Measurements from ENCODE around the gene ZNF784.

The ZNF784 gene

GRCh38 chr19:55636723-55637122, 12.4 kb upstream of the ZNF784 start:
- ChIA-PET CTCF (interaction anchor here (1.0 to 1.7 kb wide), 2 partner anchors 85 to 169 kb away, joined by 3 to 9 read pairs; no protein-coding TSS in a partner anchor), POLR2A (ENCODE audit: low non-redundant PET) (interaction anchor here (0.6 to 1.0 kb wide), 2 partner anchors 12 to 18 kb away, joined by 3 to 7 read pairs; no protein-coding TSS in a partner anchor)
- no peak for DNase-seq (ENCODE audit: low spot score)
- H3K27ac ChIP-seq: peak overlapping the region; percentile 45
- no peak for TF ChIP-seq CTCF (conservative IDR thresholded peaks at IDR 0.05; ENCODE audit: low read depth)

- POLR2A ChIA-PET (ENCODE audit: low non-redundant PET): interaction anchor here (0.6 kb wide), 1 partner anchor 11 kb away, joined by 7 read pairs; no protein-coding TSS in a partner anchor
- peak overlapping the region; percentile 80 for H3K27ac ChIP-seq
- TF ChIP-seq CTCF (conservative IDR thresholded peaks at IDR 0.05; ENCODE audit: low read depth): no peak
- CTCF ChIA-PET: interaction anchor here (1.0 to 1.7 kb wide), 2 partner anchors 84 to 168 kb away, joined by 3 to 9 read pairs; no protein-coding TSS in a partner anchor
- DNase-seq (ENCODE audit: low spot score): no peak
Observed at GRCh38 chr19:55635856-55636440, 11.6 kb upstream of the ZNF784 start.

- DNase-seq (ENCODE audit: low spot score): no peak
- POLR2A ChIA-PET (ENCODE audit: low non-redundant PET): interaction anchor here (0.7 kb wide), 1 partner anchor 40 kb away, joined by 3 read pairs; no protein-coding TSS in a partner anchor
- CTCF ChIA-PET: interaction anchor here (0.8 kb wide), 1 partner anchor 29 kb away, joined by 5 read pairs; no protein-coding TSS in a partner anchor
- peak overlapping the region; percentile 80 for H3K27ac ChIP-seq
- TF ChIP-seq CTCF (conservative IDR thresholded peaks at IDR 0.05; ENCODE audit: low read depth): no peak
Observed at GRCh38 chr19:55635334-55635717, 11.0 kb upstream of the ZNF784 start.

- no peak for TF ChIP-seq CTCF (conservative IDR thresholded peaks at IDR 0.05; ENCODE audit: low read depth)
- ChIA-PET POLR2A (ENCODE audit: low non-redundant PET) (no interaction called here), CTCF (interaction anchor here (0.7 to 3.1 kb wide), 2 partner anchors 119 to 160 kb away, joined by 3 to 20 read pairs; no protein-coding TSS in a partner anchor)
- H3K27ac ChIP-seq: no peak overlapping the region
- no peak for DNase-seq (ENCODE audit: low spot score)
Observed at GRCh38 chr19:55633861-55634260, 9.5 kb upstream of the ZNF784 start.

- TF ChIP-seq CTCF (conservative IDR thresholded peaks at IDR 0.05; ENCODE audit: low read depth): peak; percentile 74
- CTCF ChIA-PET: interaction anchor here (0.6 to 3.1 kb wide), 11 partner anchors 12 to 682 kb away, joined by 3 to 20 read pairs (median 4); partner anchors contain the start of gene ZSCAN5A
- DNase-seq (ENCODE audit: low spot score): no peak
- peak overlapping the region; percentile 22 for H3K27ac ChIP-seq
- POLR2A ChIA-PET (ENCODE audit: low non-redundant PET): no interaction called here
Observed at GRCh38 chr19:55632463-55632834, 8.1 kb upstream of the ZNF784 start.

GRCh38 chr19:55626350-55626749, 2.0 kb upstream of the ZNF784 start:
- no peak overlapping the region for H3K27ac ChIP-seq
- DNase-seq (ENCODE audit: low spot score): no peak
- CTCF ChIA-PET: interaction anchor here (1.7 kb wide), 1 partner anchor 20 kb away, joined by 5 read pairs; no protein-coding TSS in a partner anchor
- POLR2A ChIA-PET (ENCODE audit: low non-redundant PET): no interaction called here
- TF ChIP-seq CTCF (conservative IDR thresholded peaks at IDR 0.05; ENCODE audit: low read depth): no peak
